Stimulated activated naive CD4-positive, alpha-beta T cell treated with Interleukin-2 at 50 U/mL for 16 hours (primary cell): Measurements from ENCODE around the gene ABCA12.
"Not testable (repeated sequence)": the region's sequence is repeated elsewhere in the genome, so short reads cannot be mapped to it uniquely, and the experiment has no call there.

ENCODE experiments used
- DNase-seq: peaks from one replicate; lab custom pipeline; 2025; lab: John Stamatoyannopoulos, UW

The ABCA12 gene

GRCh38 chr2:215138479-215138878 is at the start of gene ABCA12:
Gene ABCA12, minus strand, starts transcription at chr2:215138626. Its CDS starts 418 bp downstream, at chr2:215138208.
- no peak for DNase-seq

- DNase-seq = no peak
Measured at GRCh38 chr2:215188078-215188477, 49.7 kb upstream of the ABCA12 start.

- DNase-seq = no peak
Measured at GRCh38 chr2:215186021-215186420, 47.6 kb upstream of the ABCA12 start.

GRCh38 chr2:215178121-215178520 is 39.7 kb upstream of the ABCA12 start:
- DNase-seq = no peak

- DNase-seq = no peak
Measured at GRCh38 chr2:215171796-215172195, 33.4 kb upstream of the ABCA12 start.

- no peak for DNase-seq
Measured at GRCh38 chr2:215171151-215171550, 32.7 kb upstream of the ABCA12 start.

- not testable (repeated sequence) for DNase-seq
Measured at GRCh38 chr2:215166505-215166904, 28.1 kb upstream of the ABCA12 start.

- not testable (repeated sequence) for DNase-seq
Measured at GRCh38 chr2:215163319-215163718, 24.9 kb upstream of the ABCA12 start.

- DNase-seq = no peak
Measured at GRCh38 chr2:215161301-215161829, 22.9 kb upstream of the ABCA12 start.

- no peak for DNase-seq
Measured at GRCh38 chr2:215160081-215160480, 21.7 kb upstream of the ABCA12 start.

- DNase-seq = no peak
Measured at GRCh38 chr2:215156453-215156852, 18.0 kb upstream of the ABCA12 start.

- DNase-seq = no peak
Measured at GRCh38 chr2:215149894-215150293, 11.5 kb upstream of the ABCA12 start.

GRCh38 chr2:215149486-215149885 is 11.1 kb upstream of the ABCA12 start:
- no peak for DNase-seq

- no peak for DNase-seq
Measured at GRCh38 chr2:215149060-215149459, 10.6 kb upstream of the ABCA12 start.

- no peak for DNase-seq
Measured at GRCh38 chr2:215145611-215146010, 7.2 kb upstream of the ABCA12 start.

- no peak for DNase-seq
Measured at GRCh38 chr2:215144106-215144875, 5.9 kb upstream of the ABCA12 start.

GRCh38 chr2:215143458-215143857 is 5.0 kb upstream of the ABCA12 start:
- no peak for DNase-seq

- DNase-seq = no peak
Measured at GRCh38 chr2:215141706-215142105, 3.3 kb upstream of the ABCA12 start.

- no peak for DNase-seq
Measured at GRCh38 chr2:215140166-215140707, 1.8 kb upstream of the ABCA12 start.

- no peak for DNase-seq
Measured at GRCh38 chr2:215137741-215138340, 585 bp downstream of the ABCA12 start.

GRCh38 chr2:215137329-215137686 is 1.1 kb downstream of the ABCA12 start:
- no peak for DNase-seq

- DNase-seq = no peak
Measured at GRCh38 chr2:215136669-215137328, 1.6 kb downstream of the ABCA12 start.

- DNase-seq = no peak
Measured at GRCh38 chr2:215120401-215120800, 18.0 kb downstream of the ABCA12 start.
